ENCODE data around the gene TMPRSS13.

The TMPRSS13 gene

GRCh38 chr11:117876341-117877119, 52.7 kb downstream of the TMPRSS13 start, which contains the start of gene FXYD6:
Gene FXYD6 (minus strand): TSS chr11:117876658. CDS start chr11:117842776, 33,882 bp downstream.
- TF ChIP-seq POLR2AphosphoS5 (IDR thresholded peaks at IDR 0.05; ENCODE audit: low read depth, low read length) (no peak), SIN3A (IDR thresholded peaks at IDR 0.05; ENCODE audit: borderline replicate concordance, insufficient read depth, low read length) (no peak), TAF1 (IDR thresholded peaks at IDR 0.05; ENCODE audit: borderline replicate concordance, insufficient read depth, low read length) (no peak), FOXP2 (optimal IDR thresholded peaks at IDR 0.05; ENCODE audit: borderline replicate concordance, extremely low read depth, extremely low read length, insufficient read depth) (no peak)
- TF ChIP-seq, protein P1, sequence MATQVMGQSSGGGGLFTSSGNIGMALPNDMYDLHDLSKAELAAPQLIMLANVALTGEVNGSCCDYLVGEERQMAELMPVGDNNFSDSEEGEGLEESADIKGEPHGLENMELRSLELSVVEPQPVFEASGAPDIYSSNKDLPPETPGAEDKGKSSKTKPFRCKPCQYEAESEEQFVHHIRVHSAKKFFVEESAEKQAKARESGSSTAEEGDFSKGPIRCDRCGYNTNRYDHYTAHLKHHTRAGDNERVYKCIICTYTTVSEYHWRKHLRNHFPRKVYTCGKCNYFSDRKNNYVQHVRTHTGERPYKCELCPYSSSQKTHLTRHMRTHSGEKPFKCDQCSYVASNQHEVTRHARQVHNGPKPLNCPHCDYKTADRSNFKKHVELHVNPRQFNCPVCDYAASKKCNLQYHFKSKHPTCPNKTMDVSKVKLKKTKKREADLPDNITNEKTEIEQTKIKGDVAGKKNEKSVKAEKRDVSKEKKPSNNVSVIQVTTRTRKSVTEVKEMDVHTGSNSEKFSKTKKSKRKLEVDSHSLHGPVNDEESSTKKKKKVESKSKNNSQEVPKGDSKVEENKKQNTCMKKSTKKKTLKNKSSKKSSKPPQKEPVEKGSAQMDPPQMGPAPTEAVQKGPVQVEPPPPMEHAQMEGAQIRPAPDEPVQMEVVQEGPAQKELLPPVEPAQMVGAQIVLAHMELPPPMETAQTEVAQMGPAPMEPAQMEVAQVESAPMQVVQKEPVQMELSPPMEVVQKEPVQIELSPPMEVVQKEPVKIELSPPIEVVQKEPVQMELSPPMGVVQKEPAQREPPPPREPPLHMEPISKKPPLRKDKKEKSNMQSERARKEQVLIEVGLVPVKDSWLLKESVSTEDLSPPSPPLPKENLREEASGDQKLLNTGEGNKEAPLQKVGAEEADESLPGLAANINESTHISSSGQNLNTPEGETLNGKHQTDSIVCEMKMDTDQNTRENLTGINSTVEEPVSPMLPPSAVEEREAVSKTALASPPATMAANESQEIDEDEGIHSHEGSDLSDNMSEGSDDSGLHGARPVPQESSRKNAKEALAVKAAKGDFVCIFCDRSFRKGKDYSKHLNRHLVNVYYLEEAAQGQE (IDR thresholded peaks at IDR 0.05; ENCODE audit: insufficient read depth in 1 of 2, low read depth in 2 of 2, low read length in 2 of 2) = no peak

- TF ChIP-seq, protein P1 (IDR thresholded peaks at IDR 0.05; ENCODE audit: insufficient read depth in 1 of 2, low read depth in 2 of 2, low read length in 2 of 2) = no peak
- TF ChIP-seq POLR2AphosphoS5 (IDR thresholded peaks at IDR 0.05; ENCODE audit: low read depth, low read length) = no peak
- TF ChIP-seq FOXP2 (optimal IDR thresholded peaks at IDR 0.05; ENCODE audit: borderline replicate concordance, extremely low read depth, extremely low read length, insufficient read depth) = no peak
- no peak for TF ChIP-seq SIN3A (IDR thresholded peaks at IDR 0.05; ENCODE audit: borderline replicate concordance, insufficient read depth, low read length)
- no peak for TF ChIP-seq TAF1 (IDR thresholded peaks at IDR 0.05; ENCODE audit: borderline replicate concordance, insufficient read depth, low read length)
Measured at GRCh38 chr11:117876059-117876340, 53.2 kb downstream of the TMPRSS13 start.

GRCh38 chr11:117875382-117876058, 53.7 kb downstream of the TMPRSS13 start:
- TF ChIP-seq, protein P1 (IDR thresholded peaks at IDR 0.05; ENCODE audit: insufficient read depth in 1 of 2, low read depth in 2 of 2, low read length in 2 of 2) = no peak
- TF ChIP-seq POLR2AphosphoS5 (IDR thresholded peaks at IDR 0.05; ENCODE audit: low read depth, low read length) (no peak), TAF1 (IDR thresholded peaks at IDR 0.05; ENCODE audit: borderline replicate concordance, insufficient read depth, low read length) (no peak), FOXP2 (optimal IDR thresholded peaks at IDR 0.05; ENCODE audit: borderline replicate concordance, extremely low read depth, extremely low read length, insufficient read depth) (no peak), SIN3A (IDR thresholded peaks at IDR 0.05; ENCODE audit: borderline replicate concordance, insufficient read depth, low read length) (no peak)

GRCh38 chr11:117874910-117875381, 54.3 kb downstream of the TMPRSS13 start:
- TF ChIP-seq, protein P1 (IDR thresholded peaks at IDR 0.05; ENCODE audit: insufficient read depth in 1 of 2, low read depth in 2 of 2, low read length in 2 of 2) = no peak
- TF ChIP-seq SIN3A (IDR thresholded peaks at IDR 0.05; ENCODE audit: borderline replicate concordance, insufficient read depth, low read length) = no peak
- TF ChIP-seq POLR2AphosphoS5 (IDR thresholded peaks at IDR 0.05; ENCODE audit: low read depth, low read length) = no peak
- no peak for TF ChIP-seq FOXP2 (optimal IDR thresholded peaks at IDR 0.05; ENCODE audit: borderline replicate concordance, extremely low read depth, extremely low read length, insufficient read depth)
- TF ChIP-seq TAF1 (IDR thresholded peaks at IDR 0.05; ENCODE audit: borderline replicate concordance, insufficient read depth, low read length) = no peak

All from PFSK-1 (cell line).